GM18951 (cell line): ENCODE results near the gene ROR1.

ENCODE experiments used
- POLR2A ChIP-seq: IDR thresholded peaks from 4 replicates; pipeline ENCODE4 v1.6.1; 2011; ENCODE audit warnings: mild to moderate bottlenecking; ENCODE audit not compliant: insufficient read length, insufficient read depth; ENCODE audit errors: extremely low read depth
- in situ Hi-C: fragments of 300-500 bp; cut with MboI; formaldehyde crosslinking; loops from one replicate; pipeline ENCODE4 v1.12.0; 2022; ENCODE audit warnings: low sequenced_read_pairs, mixed read lengths, inconsistent platforms; ENCODE audit not compliant: unreplicated experiment

The ROR1 gene

DNA sequence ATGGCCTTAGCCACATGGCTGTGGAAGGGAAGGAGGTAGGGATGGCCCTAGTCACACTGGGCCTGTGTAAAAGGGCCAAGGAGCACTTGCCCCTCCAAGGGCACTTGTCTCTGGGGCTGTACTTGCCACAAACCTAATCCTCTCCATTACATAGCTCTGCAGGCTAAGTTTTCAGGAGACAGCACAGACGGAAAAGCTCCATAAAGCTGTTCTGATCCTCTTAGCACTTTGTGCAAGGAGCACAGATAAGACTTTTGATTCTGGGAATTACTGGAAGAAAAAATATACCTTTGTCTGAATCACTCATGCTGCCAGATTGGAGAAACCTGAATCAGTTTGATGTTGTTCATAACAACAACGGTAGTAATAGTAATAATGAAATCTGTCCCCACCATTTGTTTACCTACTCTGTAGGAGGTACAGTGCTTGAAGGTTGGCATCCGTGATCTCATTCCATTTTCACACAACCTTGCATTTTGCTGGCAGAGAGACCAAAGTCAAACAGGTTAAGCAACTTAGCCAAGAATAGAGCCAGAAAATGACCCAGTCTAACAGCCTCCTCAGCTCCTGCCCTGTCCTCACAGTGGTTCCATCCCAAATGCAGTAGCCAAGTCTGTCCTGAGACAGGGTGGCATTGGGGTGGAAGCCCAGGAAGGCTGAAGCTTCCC, 207.1 kb downstream of the ROR1 start:
- in situ Hi-C loops = no loop called here
- no peak for TF ChIP-seq POLR2A

- in situ Hi-C loops = no loop called here
- no peak for TF ChIP-seq POLR2A
These were observed 207.6 kb downstream of the ROR1 start for GRCh38 chr1:63981408-63981773.

DNA sequence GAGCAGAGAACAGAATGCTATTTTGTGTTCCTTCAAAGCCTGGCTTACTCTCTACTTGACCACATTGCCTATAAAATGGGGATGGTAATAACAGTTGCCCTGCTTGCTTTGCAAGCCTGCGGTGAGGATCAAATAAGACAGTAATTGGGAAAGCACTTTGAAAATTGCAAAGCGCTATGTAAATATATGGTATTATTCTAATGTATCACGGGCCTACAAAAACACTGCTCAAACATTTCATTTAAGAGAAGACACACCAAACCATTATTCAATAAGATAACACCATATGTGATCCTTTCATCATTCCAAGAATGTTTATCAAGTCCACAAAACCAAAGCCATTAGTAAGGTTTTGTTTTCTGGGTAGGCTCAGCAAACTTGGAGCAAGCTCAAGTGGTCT, 208.4 kb downstream of the ROR1 start:
- in situ Hi-C loops = no loop called here
- TF ChIP-seq POLR2A = no peak

- no peak for TF ChIP-seq POLR2A
- in situ Hi-C loops = no loop called here
These were observed 209.8 kb downstream of the ROR1 start for GRCh38 chr1:63983391-63984256.

DNA sequence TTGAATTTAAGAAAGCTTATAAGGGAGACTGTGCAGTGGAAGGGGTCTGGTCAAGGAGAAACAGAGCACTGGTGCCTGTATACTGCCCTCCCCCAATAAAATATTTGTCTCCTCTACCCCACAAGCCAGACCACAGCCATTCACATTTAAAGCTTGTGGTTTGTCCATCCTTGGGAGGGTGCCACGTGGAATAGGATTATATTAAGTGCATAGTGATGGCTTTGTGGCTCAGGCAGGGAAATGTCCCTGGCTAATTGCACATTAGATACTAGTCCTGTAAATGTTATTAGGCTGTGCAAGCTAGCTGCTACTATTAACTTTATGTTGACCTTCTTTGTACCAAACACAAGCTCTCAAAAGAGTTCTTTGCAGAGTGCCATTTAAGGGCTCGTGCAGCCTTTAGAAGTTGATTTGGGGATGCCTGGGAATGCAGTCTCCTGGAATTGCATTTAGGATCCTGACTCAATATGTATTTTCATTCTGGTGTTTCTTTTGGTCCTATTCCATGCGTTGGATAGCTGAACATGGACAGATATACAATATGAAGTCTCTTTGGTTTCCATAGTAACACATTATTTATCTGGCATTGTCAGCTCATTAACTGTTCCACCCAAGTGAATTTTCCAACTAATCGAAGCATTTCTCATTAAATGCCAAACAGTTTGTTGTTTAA, 210.6 kb downstream of the ROR1 start:
- in situ Hi-C loops = no loop called here

DNA sequence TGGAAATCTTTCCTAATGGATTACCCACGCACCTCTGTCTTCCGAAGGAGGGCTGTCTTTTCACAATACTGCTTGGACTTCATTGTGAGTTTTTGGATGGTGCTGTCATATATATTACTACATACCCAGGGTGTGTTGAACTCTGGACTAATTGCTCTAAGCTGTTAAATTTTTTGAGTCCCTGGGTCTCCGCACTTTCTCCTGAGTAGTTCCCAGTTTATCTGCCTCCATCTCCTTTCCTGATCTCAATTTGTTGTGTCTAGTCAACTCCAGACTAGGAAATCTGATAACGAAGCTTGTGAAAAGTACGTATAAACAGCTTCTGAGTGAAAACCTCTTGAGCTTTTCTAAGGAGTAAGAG, 211.1 kb downstream of the ROR1 start:
- TF ChIP-seq POLR2A = no peak
- in situ Hi-C loops = no loop called here

More for the DNA sequence above, 210.6 kb downstream of the ROR1 start:
- no peak for TF ChIP-seq POLR2A

- in situ Hi-C loops = no loop called here
- TF ChIP-seq POLR2A = no peak
These were observed 213.3 kb downstream of the ROR1 start for GRCh38 chr1:63987014-63987627.

GRCh38 chr1:63987628-63988024, 213.8 kb downstream of the ROR1 start:
- no peak for TF ChIP-seq POLR2A
- in situ Hi-C loops = no loop called here

- in situ Hi-C loops = no loop called here
- no peak for TF ChIP-seq POLR2A
These were observed 215.1 kb downstream of the ROR1 start for GRCh38 chr1:63988941-63989340.

DNA sequence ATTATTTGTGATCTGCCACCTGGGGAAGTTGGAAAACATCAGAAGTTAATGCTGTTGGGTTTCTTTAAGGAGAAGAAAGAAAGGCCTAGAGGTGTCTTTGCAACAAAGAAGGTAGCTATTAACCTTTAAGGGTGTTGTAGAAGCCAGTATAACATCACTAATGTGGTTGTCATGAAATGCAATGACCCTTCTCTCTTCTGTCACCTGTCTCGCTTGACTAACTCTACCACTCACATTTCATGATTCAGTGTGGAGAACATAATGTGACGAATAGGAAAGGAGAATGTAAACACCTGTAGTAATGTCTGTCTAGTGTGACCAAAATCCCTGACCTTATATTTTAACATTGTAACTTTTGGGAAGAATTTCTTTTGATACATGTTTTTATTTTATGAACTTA, 217.9 kb downstream of the ROR1 start:
- in situ Hi-C loops = no loop called here
- TF ChIP-seq POLR2A = no peak

DNA sequence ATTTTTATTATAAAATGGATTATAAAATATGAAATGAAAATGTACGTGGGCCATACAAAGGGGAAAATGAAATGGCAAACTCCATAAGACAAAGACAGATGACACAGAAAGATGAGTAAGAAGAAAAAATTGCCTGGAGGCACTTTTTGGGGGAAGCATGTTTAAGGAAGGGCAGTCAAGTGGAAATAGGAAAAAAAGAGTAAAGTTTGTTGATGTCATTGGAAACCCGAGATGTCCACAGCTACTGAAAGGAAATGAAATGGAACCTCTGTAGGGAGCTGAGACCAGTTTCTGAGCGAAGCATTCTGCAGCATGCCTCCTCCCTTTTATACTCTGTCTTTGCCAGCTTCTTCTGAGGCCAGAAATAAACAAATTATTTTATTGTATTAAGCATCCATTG, 226.2 kb downstream of the ROR1 start:
- no peak for TF ChIP-seq POLR2A
- in situ Hi-C loops = no loop called here

GRCh38 chr1:64001038-64001437, 227.2 kb downstream of the ROR1 start:
- TF ChIP-seq POLR2A = no peak
- in situ Hi-C loops = no loop called here

DNA sequence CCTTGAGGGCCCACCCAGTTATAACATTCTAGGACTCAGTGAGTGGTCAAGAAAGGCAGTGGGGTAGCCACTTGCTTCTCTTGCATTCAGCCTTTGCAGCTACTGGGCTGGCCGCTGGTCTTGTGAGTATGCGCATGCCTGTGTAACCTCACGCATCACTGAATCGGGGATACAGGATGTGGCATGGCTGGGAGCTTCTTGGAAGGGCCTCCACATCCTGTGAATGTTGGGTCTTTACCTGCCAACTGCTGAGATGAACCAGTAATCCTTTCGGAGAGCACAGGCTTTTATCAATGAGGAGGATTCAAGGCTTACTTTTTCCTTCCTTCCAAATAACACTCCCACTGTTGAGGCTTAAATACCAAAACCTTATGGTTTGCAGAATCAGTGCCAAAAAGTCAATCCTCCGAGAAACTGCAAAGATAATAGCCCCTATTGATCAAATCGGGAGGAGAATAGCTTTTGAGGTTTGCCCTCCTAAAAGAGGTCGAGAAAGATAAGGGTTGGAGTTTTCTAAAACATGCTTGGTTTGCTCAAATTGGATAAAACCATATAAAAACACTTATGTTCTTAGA, 230.7 kb downstream of the ROR1 start:
- in situ Hi-C loops = no loop called here
- TF ChIP-seq POLR2A = no peak
